Dendritic cell treated with granulocyte-macrophage colony-stimulating factor and Interleukin-4, amounts not matched to agents 40 ng/mL and 50 ng/mL, for 4 days (primary cell): ENCODE data around the gene UBL3.
A peak's percentile ranks its signal among the peaks of the same experiment; 100 is the strongest.

Source experiments
- H3K27ac Mint-ChIP-seq: one replicate; pipeline ENCODE4 v1.8.0; 2022; ENCODE audit warnings: mild to moderate bottlenecking, mixed read lengths
- H3K27me3 Mint-ChIP-seq: one replicate; pipeline ENCODE4 v1.8.0; 2022; ENCODE audit warnings: mild to moderate bottlenecking, mixed read lengths
- H3K36me3 Mint-ChIP-seq: one replicate; pipeline ENCODE4 v1.8.0; 2022; ENCODE audit warnings: low read depth, mixed read lengths
- H3K4me1 Mint-ChIP-seq: one replicate; pipeline ENCODE4 v1.8.0; 2022; ENCODE audit warnings: low read depth, mixed read lengths
- H3K4me3 Mint-ChIP-seq: one replicate; pipeline ENCODE4 v1.8.0; 2022; ENCODE audit warnings: mild to moderate bottlenecking, moderate library complexity, mixed read lengths
- H3K9me3 Mint-ChIP-seq: one replicate; pipeline ENCODE4 v1.8.0; 2022; ENCODE audit warnings: mixed read lengths
- intact Hi-C: fragments of 100-400 bp; cut with micrococcal nuclease; formaldehyde crosslinking; loops from one replicate; pipeline ENCODE4 v1.15.0; 2022

Gene UBL3

GRCh38 chr13:29877456-29878078 is 27.1 kb upstream of the UBL3 start:
- Mint-ChIP-seq H3K36me3 (no peaks in the 10 kb centered on the region), H3K27ac (no peak overlapping the region)
- intact Hi-C loops: no loop called here

GRCh38 chr13:29875646-29876045 is 25.2 kb upstream of the UBL3 start:
- Mint-ChIP-seq H3K9me3 (no peaks in the 10 kb centered on the region), H3K36me3 (no peaks in the 10 kb centered on the region), H3K27me3 (peaks cover 22% of the 10 kb centered on the region), H3K4me1 (peaks cover 5% of the 10 kb centered on the region), H3K27ac (no peak overlapping the region), H3K4me3 (no peak overlapping the region)
- intact Hi-C loops: no loop called here

More at GRCh38 chr13:29877456-29878078, 27.1 kb upstream of the UBL3 start:
- Mint-ChIP-seq H3K4me3 (no peak overlapping the region), H3K9me3 (no peaks in the 10 kb centered on the region), H3K27me3 (peaks cover 20% of the 10 kb centered on the region), H3K4me1 (peaks cover 5% of the 10 kb centered on the region)

GRCh38 chr13:29868581-29868980 is 18.2 kb upstream of the UBL3 start:
- Mint-ChIP-seq H3K27ac (no peak overlapping the region), H3K36me3 (no peaks in the 10 kb centered on the region), H3K9me3 (no peaks in the 10 kb centered on the region), H3K4me3 (no peak overlapping the region), H3K4me1 (no peaks in the 10 kb centered on the region), H3K27me3 (peaks cover 19% of the 10 kb centered on the region)
- intact Hi-C loops: no loop called here

- intact Hi-C loops: no loop called here
- Mint-ChIP-seq H3K36me3 (no peaks in the 10 kb centered on the region), H3K27ac (no peak overlapping the region), H3K4me3 (no peak overlapping the region), H3K9me3 (no peaks in the 10 kb centered on the region), H3K4me1 (no peaks in the 10 kb centered on the region), H3K27me3 (peaks cover 20% of the 10 kb centered on the region)
These were observed 15.5 kb upstream of the UBL3 start for GRCh38 chr13:29865934-29866333.

- Mint-ChIP-seq H3K4me3 (no peak overlapping the region), H3K27ac (peak overlapping the region; percentile 37), H3K36me3 (no peaks in the 10 kb centered on the region), H3K4me1 (peaks cover 8% of the 10 kb centered on the region), H3K9me3 (no peaks in the 10 kb centered on the region), H3K27me3 (peaks cover 9% of the 10 kb centered on the region)
- intact Hi-C loops: no loop called here
These were observed 11.3 kb upstream of the UBL3 start for GRCh38 chr13:29861694-29862110.

GRCh38 chr13:29859971-29860370 is 9.6 kb upstream of the UBL3 start:
- H3K4me3 Mint-ChIP-seq: no peak overlapping the region
- intact Hi-C loops: loop anchor here (10.0 kb wide), 1 partner anchor 45 kb away; no protein-coding TSS in a partner anchor
- peaks cover 7% of the 10 kb centered on the region for H3K27me3 Mint-ChIP-seq
- H3K4me1 Mint-ChIP-seq: peaks cover 20% of the 10 kb centered on the region
- H3K27ac Mint-ChIP-seq: peak overlapping the region; percentile 75
- H3K9me3 Mint-ChIP-seq: no peaks in the 10 kb centered on the region
- H3K36me3 Mint-ChIP-seq: no peaks in the 10 kb centered on the region

- Mint-ChIP-seq H3K9me3 (no peaks in the 10 kb centered on the region), H3K27me3 (peaks cover 3% of the 10 kb centered on the region), H3K36me3 (no peaks in the 10 kb centered on the region), H3K4me1 (peaks cover 27% of the 10 kb centered on the region), H3K4me3 (no peak overlapping the region), H3K27ac (peak overlapping the region; percentile 75)
- intact Hi-C loops: loop anchor here (10.0 kb wide), 1 partner anchor 46 kb away; no protein-coding TSS in a partner anchor
These were observed 8.2 kb upstream of the UBL3 start for GRCh38 chr13:29858667-29859066.

- Mint-ChIP-seq H3K4me1 (peaks cover 31% of the 10 kb centered on the region), H3K4me3 (no peak overlapping the region), H3K9me3 (no peaks in the 10 kb centered on the region), H3K27ac (peak overlapping the region; percentile 75), H3K27me3 (peaks cover 3% of the 10 kb centered on the region), H3K36me3 (no peaks in the 10 kb centered on the region)
- intact Hi-C loops: loop anchor here (10.0 kb wide), 1 partner anchor 47 kb away; no protein-coding TSS in a partner anchor
These were observed 7.8 kb upstream of the UBL3 start for GRCh38 chr13:29858231-29858630.

- H3K9me3 Mint-ChIP-seq: no peaks in the 10 kb centered on the region
- H3K27me3 Mint-ChIP-seq: no peaks in the 10 kb centered on the region
- peaks cover 43% of the 10 kb centered on the region for H3K4me1 Mint-ChIP-seq
- no peaks in the 10 kb centered on the region for H3K36me3 Mint-ChIP-seq
- peak overlapping the region; percentile 75 for H3K27ac Mint-ChIP-seq
- H3K4me3 Mint-ChIP-seq: no peak overlapping the region
- intact Hi-C loops: loop anchor here (10.0 kb wide), 1 partner anchor 48 kb away; no protein-coding TSS in a partner anchor
These were observed 6.7 kb upstream of the UBL3 start for GRCh38 chr13:29857085-29857484.

- intact Hi-C loops: loop anchor here (10.0 kb wide), 1 partner anchor 48 kb away; no protein-coding TSS in a partner anchor
These were observed 6.0 kb upstream of the UBL3 start for GRCh38 chr13:29856426-29856825.

GRCh38 chr13:29855784-29856183 is 5.4 kb upstream of the UBL3 start:
- Mint-ChIP-seq H3K27ac (peak overlapping the region; percentile 82), H3K4me3 (peak overlapping the region; percentile 4), H3K27me3 (no peaks in the 10 kb centered on the region), H3K9me3 (no peaks in the 10 kb centered on the region), H3K36me3 (no peaks in the 10 kb centered on the region), H3K4me1 (peaks cover 47% of the 10 kb centered on the region)
- intact Hi-C loops: loop anchor here (10.0 kb wide), 1 partner anchor 49 kb away; no protein-coding TSS in a partner anchor

More at GRCh38 chr13:29856426-29856825, 6.0 kb upstream of the UBL3 start:
- no peaks in the 10 kb centered on the region for H3K27me3 Mint-ChIP-seq
- peak overlapping the region; percentile 82 for H3K27ac Mint-ChIP-seq
- H3K36me3 Mint-ChIP-seq: no peaks in the 10 kb centered on the region
- H3K4me3 Mint-ChIP-seq: no peak overlapping the region
- H3K4me1 Mint-ChIP-seq: peaks cover 43% of the 10 kb centered on the region
- no peaks in the 10 kb centered on the region for H3K9me3 Mint-ChIP-seq

- peaks cover 7% of the 10 kb centered on the region for H3K36me3 Mint-ChIP-seq
- no peaks in the 10 kb centered on the region for H3K9me3 Mint-ChIP-seq
- H3K27me3 Mint-ChIP-seq: no peaks in the 10 kb centered on the region
- peaks cover 49% of the 10 kb centered on the region for H3K4me1 Mint-ChIP-seq
- no peak overlapping the region for H3K27ac Mint-ChIP-seq
- H3K4me3 Mint-ChIP-seq: no peak overlapping the region
- intact Hi-C loops: loop anchor here (10.0 kb wide), 1 partner anchor 50 kb away; no protein-coding TSS in a partner anchor
These were observed 4.6 kb upstream of the UBL3 start for GRCh38 chr13:29855009-29855408.

- Mint-ChIP-seq H3K36me3 (peaks cover 23% of the 10 kb centered on the region), H3K27me3 (no peaks in the 10 kb centered on the region), H3K4me3 (no peak overlapping the region), H3K27ac (peak overlapping the region; percentile 66), H3K9me3 (no peaks in the 10 kb centered on the region), H3K4me1 (peaks cover 43% of the 10 kb centered on the region)
- intact Hi-C loops: loop anchor here (5.0 to 10.0 kb wide), 2 partner anchors 52 to 764 kb away; partner anchors contain the start of gene USPL1
These were observed 2.7 kb upstream of the UBL3 start for GRCh38 chr13:29853131-29853530.

GRCh38 chr13:29852472-29853054 is 2.1 kb upstream of the UBL3 start:
- no peaks in the 10 kb centered on the region for H3K27me3 Mint-ChIP-seq
- peaks cover 28% of the 10 kb centered on the region for H3K36me3 Mint-ChIP-seq
- peaks cover 41% of the 10 kb centered on the region for H3K4me1 Mint-ChIP-seq
- H3K4me3 Mint-ChIP-seq: no peak overlapping the region
- intact Hi-C loops: loop anchor here (5.0 to 10.0 kb wide), 2 partner anchors 52 to 765 kb away; partner anchors contain the start of gene USPL1
- no peaks in the 10 kb centered on the region for H3K9me3 Mint-ChIP-seq
- H3K27ac Mint-ChIP-seq: peak overlapping the region; percentile 66
